RWPE2 (cell line): ENCODE data around the gene VWA5B1.

Experiments used
- ATAC-seq: fragments of 200-7000 bp; cut with Tn5 transposase; 3 replicates; pipeline ENCODE4 v1.9.1; 2021; ENCODE audit warnings: low read depth
- DNase-seq: peaks from one replicate; pipeline ENCODE4 v3.0.0-alpha.2; 2020; ENCODE audit warnings: low spot score
- H3K27ac ChIP-seq: fragments of 450-650 bp; 2 replicates; pipeline ENCODE4 v1.5.1; 2017; ENCODE audit warnings: mild to moderate bottlenecking; ENCODE audit not compliant: poor library complexity, severe bottlenecking
- H3K27me3 ChIP-seq: fragments of 250-450 bp; sonication (Bioruptor Pico); 2 replicates; pipeline ENCODE4 v1.5.1; 2021; ENCODE audit warnings: mild to moderate bottlenecking, moderate library complexity; ENCODE audit not compliant: insufficient read depth, poor library complexity, severe bottlenecking
- H3K36me3 ChIP-seq: fragments of 250-450 bp; sonication (Bioruptor Pico); 2 replicates; pipeline ENCODE4 v1.5.1; 2020; ENCODE audit warnings: low read depth, mild to moderate bottlenecking, moderate library complexity
- H3K4me1 ChIP-seq: fragments of 250-450 bp; sonication (Bioruptor Pico); 2 replicates; pipeline ENCODE4 v1.5.1; 2021; ENCODE audit warnings: mild to moderate bottlenecking, moderate library complexity; ENCODE audit not compliant: insufficient read depth, poor library complexity, severe bottlenecking
- H3K4me3 ChIP-seq: fragments of 250-450 bp; sonication (Bioruptor Pico); 2 replicates; pipeline ENCODE4 v1.5.1; 2021; ENCODE audit warnings: mild to moderate bottlenecking, moderate library complexity; ENCODE audit not compliant: severe bottlenecking
- H3K9me3 ChIP-seq: fragments of 250-450 bp; sonication (Bioruptor Pico); 2 replicates; pipeline ENCODE4 v1.5.1; 2021; ENCODE audit warnings: mild to moderate bottlenecking, moderate library complexity; ENCODE audit not compliant: severe bottlenecking
- CTCF ChIP-seq: fragments of 450-650 bp; IDR thresholded peaks from one replicate; pipeline ENCODE4 v1.5.1; 2017; ENCODE audit warnings: mild to moderate bottlenecking, moderate library complexity; ENCODE audit not compliant: poor library complexity, severe bottlenecking

The VWA5B1 gene

GRCh38 chr1:20347699-20348098 is 57.0 kb downstream of the VWA5B1 start:
- Histone ChIP-seq H3K4me1 (no peaks in the 10 kb centered on the region), H3K27ac (no peak overlapping the region), H3K4me3 (no peak overlapping the region), H3K27me3 (no peaks in the 10 kb centered on the region), H3K36me3 (no peaks in the 10 kb centered on the region), H3K9me3 (no peaks in the 10 kb centered on the region)
- DNase-seq: no peak
- ATAC-seq: no peak
- no peak for TF ChIP-seq CTCF

GRCh38 chr1:20348326-20348915 is 57.7 kb downstream of the VWA5B1 start:
- no peaks in the 10 kb centered on the region for H3K27me3 ChIP-seq
- H3K4me3 ChIP-seq: no peak overlapping the region
- DNase-seq: no peak
- no peaks in the 10 kb centered on the region for H3K36me3 ChIP-seq
- ATAC-seq: no peak
- TF ChIP-seq CTCF: no peak
- no peak overlapping the region for H3K27ac ChIP-seq
- no peaks in the 10 kb centered on the region for H3K9me3 ChIP-seq
- H3K4me1 ChIP-seq: no peaks in the 10 kb centered on the region

- H3K27me3 ChIP-seq: no peaks in the 10 kb centered on the region
- ATAC-seq (no peak), DNase-seq (no peak)
- no peaks in the 10 kb centered on the region for H3K9me3 ChIP-seq
- H3K36me3 ChIP-seq: no peaks in the 10 kb centered on the region
- no peak for TF ChIP-seq CTCF
- no peak overlapping the region for H3K27ac ChIP-seq
- H3K4me1 ChIP-seq: no peaks in the 10 kb centered on the region
- no peak overlapping the region for H3K4me3 ChIP-seq
Observed at GRCh38 chr1:20349561-20349960, 58.9 kb downstream of the VWA5B1 start.

GRCh38 chr1:20349971-20350370 is 59.3 kb downstream of the VWA5B1 start:
- DNase-seq: no peak
- Histone ChIP-seq H3K27me3 (no peaks in the 10 kb centered on the region), H3K4me3 (no peak overlapping the region), H3K27ac (no peak overlapping the region), H3K9me3 (no peaks in the 10 kb centered on the region), H3K4me1 (no peaks in the 10 kb centered on the region), H3K36me3 (no peaks in the 10 kb centered on the region)
- TF ChIP-seq CTCF: no peak
- no peak for ATAC-seq

- no peak overlapping the region for H3K27ac ChIP-seq
- DNase-seq (no peak), ATAC-seq (no peak)
- no peaks in the 10 kb centered on the region for H3K9me3 ChIP-seq
- no peaks in the 10 kb centered on the region for H3K27me3 ChIP-seq
- no peaks in the 10 kb centered on the region for H3K4me1 ChIP-seq
- H3K36me3 ChIP-seq: no peaks in the 10 kb centered on the region
- no peak for TF ChIP-seq CTCF
- H3K4me3 ChIP-seq: no peak overlapping the region
Observed at GRCh38 chr1:20350421-20350820, 59.7 kb downstream of the VWA5B1 start.
